NCI-H2107 (cell line): ENCODE data around the gene PRTFDC1.
A peak's percentile ranks its signal among the peaks of the same experiment; 100 is the strongest.

Source experiments
- DNase-seq: peaks from one replicate; lab custom pipeline; 2025; lab: John Stamatoyannopoulos, UW

PRTFDC1 gene

DNA sequence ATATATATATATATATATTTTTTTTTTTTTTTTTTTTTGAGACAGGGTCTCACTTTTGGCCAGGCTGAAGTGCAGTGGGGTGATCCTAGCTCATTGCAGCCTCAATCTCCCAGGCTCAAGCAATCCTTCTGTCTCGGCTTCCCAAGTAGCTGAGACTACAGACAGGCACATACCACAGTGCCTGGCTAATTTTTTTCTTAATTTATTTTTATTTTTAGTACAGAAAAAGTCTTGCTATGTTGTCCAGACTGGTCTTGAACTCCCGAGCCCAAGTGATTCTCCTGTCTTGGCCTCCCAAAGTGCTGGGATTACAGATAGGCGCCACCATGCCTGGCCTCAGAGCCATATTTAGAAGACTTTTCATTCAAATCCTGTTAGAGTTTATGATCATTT lies 79.6 kb downstream of the PRTFDC1 start:
- no peak for DNase-seq

DNA sequence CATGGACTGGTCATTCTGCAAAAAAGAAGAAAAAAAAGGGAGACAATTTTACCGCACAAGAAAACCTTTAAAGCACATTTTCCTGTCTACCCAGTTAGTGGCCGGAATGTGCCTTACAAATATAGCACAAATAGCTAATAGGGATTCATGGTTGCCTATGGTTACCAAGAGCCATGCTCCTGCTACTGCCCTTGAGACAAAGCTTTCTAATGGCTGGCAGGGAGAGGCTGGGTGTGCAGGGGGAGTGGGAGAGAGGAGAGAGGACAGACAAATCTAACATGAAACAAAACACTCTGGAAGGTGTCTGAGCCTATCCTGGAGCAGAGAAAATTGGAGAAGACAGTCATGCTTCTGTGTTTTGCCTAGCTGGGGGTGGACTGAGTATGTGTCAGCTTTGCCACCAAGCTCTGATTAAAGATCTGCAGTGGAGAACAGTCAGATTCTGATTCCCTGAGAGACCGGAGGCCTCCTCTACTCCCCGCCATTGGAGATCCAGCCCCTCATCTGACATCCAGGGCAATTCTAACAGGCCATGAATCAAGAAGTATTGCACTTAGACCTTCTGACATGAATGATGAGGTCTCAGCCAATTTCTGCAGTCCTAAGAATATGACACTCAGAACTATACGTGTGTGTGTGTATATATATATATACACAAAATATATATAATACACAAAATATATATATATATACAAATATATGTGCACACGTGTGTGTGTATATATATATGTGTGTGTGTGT lies 80.2 kb downstream of the PRTFDC1 start:
- DNase-seq, result no peak

DNA sequence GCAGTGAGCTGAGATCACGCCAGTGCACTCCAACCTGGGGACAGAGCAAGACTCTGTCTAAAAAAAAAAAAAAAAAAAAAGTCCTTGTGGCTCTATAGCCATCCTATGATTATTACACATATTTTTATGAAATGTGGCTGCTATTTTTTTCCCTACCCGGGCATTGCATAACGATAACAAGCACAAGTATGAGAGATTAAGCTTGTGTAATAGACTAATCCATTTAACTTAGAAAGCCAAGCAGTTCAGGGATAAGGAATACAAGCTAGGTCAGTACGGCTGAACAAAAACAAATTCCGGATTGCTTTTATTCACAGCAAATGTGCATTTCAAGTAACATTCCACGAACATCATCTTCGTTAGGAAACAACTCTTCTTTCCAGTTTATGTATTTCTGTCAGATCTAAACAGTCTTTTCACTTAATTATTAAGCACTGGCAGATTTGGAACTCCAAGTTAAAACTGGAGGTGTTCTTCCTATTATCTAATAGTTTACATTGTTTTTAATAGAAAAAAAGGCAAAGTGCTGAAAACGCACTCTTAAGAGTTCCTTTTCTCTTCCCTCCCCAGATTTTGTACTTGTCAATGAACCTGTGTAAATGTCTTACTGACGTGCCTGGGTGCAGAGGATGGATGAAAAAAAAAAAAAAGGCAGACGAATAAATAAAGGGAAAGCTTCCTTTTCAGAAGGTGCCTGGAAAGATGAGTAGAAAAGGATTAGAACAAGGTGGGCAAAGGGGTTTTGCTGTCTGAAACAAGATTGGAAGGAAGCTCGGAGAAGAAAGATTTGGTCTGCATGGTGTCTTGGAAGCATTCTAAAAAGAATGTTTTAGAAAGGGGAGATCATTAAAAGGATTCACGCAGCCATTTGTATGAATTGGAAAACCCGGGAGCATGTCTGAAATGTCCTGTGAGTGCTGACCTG lies 81.1 kb downstream of the PRTFDC1 start:
- DNase-seq, result no peak

DNA sequence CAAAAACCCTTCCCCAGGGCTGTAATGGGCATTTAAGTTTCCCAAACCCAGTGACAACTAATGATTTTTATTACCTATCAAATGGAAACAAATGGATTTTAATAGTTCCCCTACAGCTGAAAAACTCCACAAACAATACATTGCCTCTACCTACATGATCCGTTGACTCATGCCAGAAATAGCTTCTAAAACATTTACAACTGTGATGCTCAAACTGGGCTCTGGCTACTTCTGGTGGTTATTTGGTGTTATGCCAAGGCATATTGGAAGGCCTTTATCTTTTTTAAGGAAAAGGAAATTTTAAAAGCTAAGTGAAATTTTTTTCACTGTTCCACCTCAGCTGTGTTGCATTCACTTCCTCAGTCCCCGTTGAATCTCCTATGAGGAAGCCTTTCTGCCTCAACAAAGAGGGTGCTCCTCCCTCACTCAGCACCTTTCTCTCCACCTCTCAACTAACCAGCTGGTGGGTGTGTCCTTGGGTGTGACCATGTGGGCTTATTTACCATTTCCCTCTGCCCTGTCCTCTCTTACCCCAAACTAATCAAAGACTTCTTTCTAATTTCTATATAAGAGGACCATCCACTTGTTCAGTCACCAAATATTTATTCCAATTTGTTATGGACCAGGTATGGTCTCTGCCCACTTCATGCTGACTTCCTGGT lies 82.9 kb downstream of the PRTFDC1 start:
- DNase-seq, result no peak

DNA sequence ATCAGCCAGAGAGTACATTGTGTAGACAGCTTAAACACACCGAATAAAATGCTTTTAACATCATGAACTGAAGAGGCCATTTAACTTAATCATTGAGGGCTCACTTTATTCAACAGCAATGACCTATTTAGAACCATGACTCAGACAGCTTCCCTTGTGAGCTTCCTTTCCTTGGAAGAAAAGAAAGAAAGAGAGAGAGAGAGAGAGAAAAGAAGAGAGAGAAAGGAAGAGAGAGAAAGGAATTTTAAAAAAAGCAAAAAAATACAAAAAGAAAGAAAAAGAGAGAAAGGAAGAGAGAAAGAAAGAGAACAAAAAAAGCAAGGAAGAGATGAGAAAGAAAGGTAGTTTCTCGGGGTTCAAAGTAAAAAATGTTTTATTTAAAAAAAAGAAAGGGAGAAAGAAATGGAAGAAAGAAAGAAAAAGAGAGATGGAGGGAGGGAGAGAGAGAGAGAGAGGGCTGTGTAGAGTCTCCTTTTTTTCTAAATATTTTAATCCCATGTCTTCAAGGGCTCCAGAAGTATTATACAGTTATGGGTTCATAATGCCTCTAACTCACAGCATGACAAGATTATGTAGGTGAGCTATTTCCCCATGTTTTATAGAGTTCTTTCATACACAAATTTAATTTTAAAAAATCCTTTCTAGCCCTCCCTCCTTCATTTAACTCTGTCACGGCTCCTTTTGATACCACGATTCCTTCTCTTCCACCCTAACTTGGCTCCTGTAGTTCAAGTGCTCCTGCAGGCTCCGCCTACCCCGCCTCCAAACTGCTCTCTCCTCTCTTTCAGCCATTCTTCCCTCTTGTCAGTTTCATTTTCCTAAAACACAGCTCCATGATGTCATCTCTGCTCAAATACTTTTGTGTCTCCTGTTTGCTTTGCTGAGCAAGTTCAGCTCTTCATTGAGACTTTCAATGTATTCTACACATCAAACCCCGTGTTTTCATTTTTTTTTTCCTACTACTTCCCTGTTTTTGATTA lies 85.5 kb downstream of the PRTFDC1 start:
- peak; percentile 12 for DNase-seq

DNA sequence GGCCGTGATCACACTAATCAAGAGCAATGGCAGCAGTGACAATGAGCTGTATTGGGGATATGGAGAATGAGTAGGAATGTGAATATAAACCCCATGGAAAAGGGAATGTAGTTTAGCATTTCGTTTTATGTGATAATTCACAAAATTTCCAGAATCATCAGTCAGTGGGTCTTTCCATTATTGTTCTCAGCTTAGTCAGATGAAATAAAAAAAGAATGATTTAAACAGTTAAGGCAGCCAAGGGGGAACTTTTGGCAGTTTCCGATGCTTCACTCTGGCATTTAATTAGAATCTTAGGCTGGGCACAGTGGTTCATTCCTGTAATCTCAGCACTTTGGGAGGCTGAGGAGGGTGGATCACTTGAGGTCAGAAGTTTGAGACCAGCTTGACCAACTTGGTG lies 86.6 kb downstream of the PRTFDC1 start:
- no peak for DNase-seq

DNA sequence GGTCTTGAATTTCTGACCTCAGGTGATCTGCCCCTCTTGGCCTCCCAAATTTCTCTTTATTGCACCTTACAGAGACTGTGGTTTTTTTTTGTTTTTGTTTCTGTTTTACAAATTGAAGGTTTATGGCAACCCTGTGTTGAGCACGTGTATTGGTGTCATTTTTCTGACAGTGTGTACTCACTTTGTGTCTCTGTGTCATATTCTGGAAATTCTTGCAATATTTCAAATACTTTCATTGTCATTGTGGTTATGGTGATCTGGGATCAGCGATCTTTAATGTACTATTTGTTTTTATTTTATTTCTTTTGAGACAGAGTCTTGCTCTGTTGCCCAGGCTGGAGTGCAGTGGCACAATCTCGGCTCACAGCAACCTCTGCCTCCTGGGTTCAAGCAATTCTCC lies 89.8 kb downstream of the PRTFDC1 start:
- no peak for DNase-seq

DNA sequence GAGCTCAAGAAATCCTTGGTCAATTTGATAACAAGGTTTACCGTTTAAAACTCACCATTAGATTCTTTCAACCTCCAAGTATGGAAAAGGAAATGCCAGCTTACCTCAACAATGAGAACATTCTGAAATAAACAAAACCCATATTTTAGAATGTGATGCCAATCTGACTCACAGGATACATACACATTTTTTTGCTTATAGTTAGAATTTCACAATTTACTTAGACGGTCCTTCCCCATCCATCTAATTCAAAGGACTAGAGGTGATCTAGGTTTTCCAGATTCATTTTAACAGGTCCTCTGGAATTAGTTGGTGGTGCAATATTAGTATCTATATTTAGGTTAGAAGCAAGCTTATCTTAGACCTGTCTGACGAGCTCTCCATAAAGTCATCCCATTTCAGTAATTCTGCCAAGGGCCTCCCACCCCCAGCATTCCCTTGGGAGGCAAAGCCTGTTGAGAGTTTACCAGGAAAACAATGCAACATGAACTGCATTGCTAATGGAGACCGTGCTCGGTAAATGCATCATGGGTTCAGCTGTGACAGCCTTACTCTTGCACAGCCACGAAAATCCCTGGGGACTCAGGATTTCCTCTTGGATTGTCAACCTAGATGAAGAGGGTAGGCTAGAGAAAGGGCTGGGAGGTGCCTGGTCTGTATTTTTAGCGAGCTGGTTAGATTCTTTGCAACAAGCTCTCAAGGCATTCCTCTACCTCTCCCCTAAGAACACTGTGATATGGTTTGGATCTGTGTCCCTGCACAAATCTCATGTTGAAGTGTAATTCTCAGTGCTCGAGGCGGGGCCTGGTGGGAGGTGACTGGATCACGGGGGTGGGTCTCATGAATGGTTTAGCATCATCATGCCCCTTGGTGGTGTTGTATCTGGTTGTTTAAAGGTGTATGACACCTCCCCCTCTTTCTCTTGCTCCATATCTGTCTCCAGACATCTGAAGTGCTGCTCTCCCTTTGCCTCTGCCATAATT lies 93.8 kb downstream of the PRTFDC1 start:
- peak; percentile 90 for DNase-seq

DNA sequence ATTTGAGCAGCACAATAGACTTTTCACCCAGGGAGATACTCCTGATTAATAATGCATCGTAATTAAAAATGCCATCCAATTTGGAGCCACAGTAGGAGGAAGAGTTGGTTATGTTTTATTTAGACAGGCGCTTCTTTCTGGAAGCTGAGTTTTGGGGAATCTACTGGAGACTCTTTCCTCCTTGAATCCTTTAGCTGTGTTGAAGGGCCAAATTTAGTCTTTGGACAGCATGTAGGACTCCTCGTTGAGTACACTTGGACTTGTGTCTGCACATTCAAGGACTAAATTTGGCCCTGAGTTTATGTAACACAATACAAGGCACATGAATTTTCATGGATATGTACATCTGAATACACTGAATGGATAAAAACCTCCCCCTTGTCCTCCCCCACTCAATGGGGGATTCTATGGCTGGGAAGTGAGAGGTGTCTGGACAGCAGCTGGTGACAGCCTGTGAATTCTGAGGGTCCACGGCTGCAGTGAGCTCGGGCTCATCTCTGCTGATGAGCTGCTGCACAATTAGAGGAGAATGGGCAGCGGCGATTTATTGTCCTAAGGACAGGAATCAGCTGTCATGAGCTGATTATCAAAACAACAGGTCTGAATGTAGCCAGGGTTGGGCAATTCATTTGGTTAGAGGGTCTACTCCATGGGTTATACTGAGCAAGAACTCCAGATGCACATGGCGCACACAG lies 95.2 kb downstream of the PRTFDC1 start:
- no peak for DNase-seq

DNA sequence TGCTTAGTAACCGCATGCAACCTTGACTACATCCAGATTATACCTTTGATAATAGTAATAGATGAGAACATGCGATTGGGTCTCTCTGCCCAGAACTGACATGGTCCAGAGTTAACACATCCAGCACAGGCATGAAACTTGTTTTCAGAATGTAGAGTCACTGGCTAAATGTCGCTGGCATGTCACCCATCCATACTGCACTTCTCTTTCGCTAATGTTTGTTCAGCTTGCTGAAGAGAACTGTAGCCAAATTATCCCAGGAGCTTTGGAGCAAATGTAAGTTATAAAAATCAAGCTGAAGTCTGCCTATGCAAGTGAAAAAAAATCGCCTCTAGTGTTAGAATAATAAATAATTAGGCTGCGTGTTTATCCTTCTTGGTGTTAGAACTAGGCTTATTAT lies 98.2 kb downstream of the PRTFDC1 start:
- DNase-seq, result no peak

DNA sequence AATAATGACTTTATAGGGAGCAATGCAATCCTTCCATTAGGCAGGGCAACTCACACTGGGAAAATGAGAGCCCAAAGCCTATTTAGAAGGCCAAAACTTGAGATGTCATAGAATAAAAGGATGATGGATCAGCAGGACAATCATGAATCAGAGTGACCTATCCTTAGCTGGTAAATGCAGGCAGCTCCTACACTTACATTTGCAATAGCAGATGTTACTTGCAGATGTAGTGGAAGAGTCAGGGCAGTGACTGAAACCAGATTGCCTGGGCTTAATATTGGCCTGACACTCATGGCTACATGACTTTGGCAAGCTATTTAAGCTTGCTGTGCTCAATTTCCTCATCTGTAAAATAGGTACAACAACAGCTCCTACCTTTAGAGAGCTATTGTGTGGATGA lies 98.7 kb downstream of the PRTFDC1 start:
- DNase-seq, result no peak

DNA sequence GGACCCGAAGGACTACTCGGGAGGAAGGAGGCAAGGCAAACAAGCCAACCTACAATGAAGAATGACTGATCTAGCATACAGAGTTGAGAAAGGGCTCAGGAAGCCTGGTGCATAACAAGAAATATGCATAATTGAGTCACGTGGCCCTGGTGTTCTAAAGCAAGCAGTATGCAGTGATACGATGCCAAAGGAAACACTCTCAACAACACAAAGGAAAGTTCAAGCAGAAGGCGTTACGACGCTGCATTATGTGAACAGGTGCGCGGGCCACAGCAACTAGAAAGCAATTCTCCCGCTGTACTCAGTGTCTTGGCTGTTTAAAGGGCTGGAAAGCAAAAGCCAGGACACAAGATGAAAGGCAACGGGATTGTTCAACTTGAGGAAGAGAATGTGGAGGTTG lies 100.8 kb downstream of the PRTFDC1 start:
- DNase-seq, result peak; percentile 45

DNA sequence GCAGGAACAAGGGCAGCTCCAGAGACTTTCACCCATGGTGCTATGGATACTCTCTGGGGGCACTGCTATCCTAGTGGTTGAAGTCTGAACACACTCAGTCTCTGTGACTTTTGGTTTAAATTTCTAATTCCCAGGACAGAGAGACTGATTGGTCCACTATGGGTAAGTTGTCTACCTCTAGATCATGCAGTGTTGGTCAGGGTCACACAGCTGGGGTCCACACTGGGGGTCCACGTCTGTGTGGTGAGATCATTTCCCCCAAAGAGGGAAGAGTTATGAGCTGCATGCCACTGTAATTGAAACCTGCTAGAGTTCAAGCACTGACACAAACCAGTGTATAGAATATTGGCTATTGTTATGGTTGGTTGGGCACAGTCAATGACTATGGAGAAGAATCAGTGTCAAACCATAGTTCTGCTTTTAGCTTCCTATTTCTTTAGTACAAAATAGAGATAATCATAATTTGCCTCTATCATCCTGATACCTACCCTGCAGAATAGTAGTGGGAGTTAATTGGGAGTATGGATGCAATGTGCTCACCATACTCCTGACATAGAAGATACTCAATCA lies 101.6 kb downstream of the PRTFDC1 start:
- no peak for DNase-seq

DNA sequence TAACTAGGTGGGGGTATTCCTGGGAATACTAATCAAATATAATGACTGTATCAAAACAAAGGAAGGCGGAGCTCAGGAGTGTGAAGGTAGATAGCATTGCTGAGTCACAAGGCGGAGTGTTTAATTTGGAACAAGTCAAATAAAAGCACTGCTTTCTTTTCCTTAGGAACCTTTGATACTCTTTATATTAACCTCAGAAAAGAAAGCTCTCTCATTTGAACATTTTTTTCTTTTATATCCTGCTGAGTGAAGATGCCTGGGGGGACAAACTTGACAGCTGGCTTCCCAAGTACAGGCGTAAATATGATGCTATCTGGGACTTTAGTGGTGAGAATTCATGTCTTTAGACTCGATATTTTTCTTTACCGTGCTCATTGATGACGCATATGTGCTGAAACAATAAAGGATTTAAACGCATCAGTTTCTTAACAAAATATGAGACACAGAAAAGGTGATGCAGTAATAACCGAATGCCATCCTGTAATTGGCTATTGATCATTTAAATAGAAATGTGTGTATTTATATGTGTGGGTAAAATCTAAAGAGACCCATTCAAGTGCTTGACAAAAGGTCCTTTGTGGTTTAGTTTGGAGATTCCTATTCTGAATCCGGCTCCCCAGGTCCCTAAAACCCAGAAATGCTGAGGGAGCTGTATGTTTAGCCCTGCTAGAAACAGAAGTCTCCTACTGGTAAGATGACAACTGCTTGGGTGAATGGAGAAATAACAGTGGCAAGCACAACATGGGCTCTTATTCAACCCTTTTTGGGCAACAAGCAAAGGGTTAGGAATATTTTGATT lies 102.7 kb downstream of the PRTFDC1 start:
- DNase-seq, result no peak

DNA sequence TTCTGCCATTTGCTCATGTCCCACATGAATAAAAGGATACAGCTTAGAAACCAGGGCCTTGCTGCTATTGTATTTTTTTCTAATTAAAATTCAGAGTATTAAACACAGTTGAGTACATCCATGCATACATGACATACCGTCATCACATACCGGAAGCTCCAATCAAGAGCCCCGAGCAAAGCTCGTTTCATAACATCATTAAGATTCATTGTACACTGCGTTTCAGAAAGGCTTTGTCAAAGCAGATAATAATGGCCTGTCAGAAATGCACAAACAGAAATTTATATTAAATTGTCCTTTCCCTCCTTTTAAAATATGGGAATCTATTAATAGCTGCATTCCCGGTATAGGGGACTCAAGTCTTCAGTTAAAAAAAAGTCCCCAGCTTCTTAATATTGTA lies 103.4 kb downstream of the PRTFDC1 start:
- DNase-seq, result no peak

DNA sequence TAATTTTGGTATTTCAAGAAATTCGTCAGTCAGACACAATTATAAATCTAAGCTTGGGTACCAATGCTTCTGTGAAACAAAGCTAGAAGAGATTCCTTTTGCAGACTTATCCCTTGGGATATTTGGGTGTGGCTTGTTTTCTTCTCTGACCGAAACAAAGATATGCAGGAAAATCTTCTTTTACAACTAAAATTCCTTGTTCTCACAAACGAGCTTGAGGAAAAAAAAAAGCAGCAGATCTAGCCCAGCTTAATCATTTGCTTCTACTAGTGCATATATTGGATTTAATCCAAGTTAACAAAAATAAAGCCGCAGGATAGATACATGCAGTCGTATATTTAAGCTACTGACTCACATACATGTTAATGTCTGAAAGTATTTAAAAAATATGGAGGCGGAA lies 104.2 kb downstream of the PRTFDC1 start:
- DNase-seq, result no peak

DNA sequence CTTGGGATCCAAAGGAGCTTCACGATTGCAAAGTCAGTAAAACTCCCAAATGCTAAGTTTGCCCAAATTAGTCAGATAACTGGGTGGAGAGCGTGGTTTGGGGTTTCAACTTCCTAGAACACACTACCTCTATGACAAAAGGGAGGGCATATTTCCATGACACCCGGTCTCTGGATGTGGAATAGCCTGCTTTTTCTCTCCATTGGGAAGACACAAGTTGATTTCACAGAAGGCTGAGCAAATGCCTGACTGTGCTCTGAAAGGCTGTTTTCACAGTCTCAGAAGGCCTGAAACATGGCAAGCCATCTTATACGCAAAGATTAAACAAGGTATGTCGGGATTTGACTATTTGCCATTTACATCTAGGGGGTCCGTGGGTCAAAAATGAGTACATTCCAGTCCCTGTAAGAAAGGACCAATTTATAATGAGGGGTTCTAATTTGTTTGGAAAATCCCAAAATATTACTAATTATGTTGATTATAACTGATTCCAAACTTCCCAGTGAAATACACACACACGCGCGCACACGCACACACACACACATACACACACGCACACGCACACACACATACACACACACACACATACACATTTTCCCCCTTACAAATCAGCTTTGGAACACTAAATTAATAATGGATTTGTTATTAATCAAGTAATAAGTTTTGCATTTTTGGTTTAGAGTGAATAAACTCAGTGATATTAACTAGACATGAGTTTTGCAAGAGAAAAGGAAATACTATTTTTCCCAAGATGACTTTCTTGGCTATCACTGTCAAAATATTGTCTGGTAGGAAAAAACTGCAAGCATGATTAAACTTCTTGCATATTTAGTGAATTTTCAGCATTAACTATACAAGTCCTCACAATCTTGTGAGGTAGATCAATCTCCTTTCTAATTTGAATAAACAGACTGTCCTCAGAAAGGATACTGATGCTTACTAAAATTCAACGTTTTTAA lies 105.0 kb downstream of the PRTFDC1 start:
- no peak for DNase-seq
